Spleen (tissue), 7 donors: ENCODE results near the gene LYRM4.

ENCODE experiments used
- CTCF ChIP-seq, 11 experiments: fragments of 200-600 bp in 7 of 11; fragments of 450-650 bp in 4 of 11; sonication (generic) in 4 of 11; IDR thresholded peaks in 8 of 11; conservative IDR thresholded peaks in 3 of 11; 1 replicate in 7 of 11; 2 replicates in 4 of 11; pipeline versions ENCODE4 v1.4.0 to v1.8.0; 2016 to 2021; ENCODE audit warnings: antibody characterized with exemption in 11 of 11, inconsistent platforms in 4 of 11, mild to moderate bottlenecking in 1 of 11
- POLR2A ChIP-seq, 3 donors: fragments of 450-650 bp; IDR thresholded peaks; one replicate each; pipeline ENCODE4 v1.5.1; 2017; ENCODE audit warnings: antibody characterized with exemption in 3 of 3, mild to moderate bottlenecking in 1 of 3
- donor health status: DM: no; HTN: no; CAD: no; lungs with moderate emphysema.
- donor health status: DM: no; HTN: no; CAD: no.
- donor health status: DM: no; HTN: no; CAD: no.

GRCh38 chr6:5173810-5174209, 86.9 kb downstream of the LYRM4 start:
- TF ChIP-seq CTCF (IDR thresholded peaks at IDR 0.05 in 8 of 11, conservative IDR thresholded peaks at IDR 0.05 in 3 of 11) = no peak
- no peak for TF ChIP-seq POLR2A (IDR thresholded peaks at IDR 0.05)
